ENCODE measurements around the gene PRDM15.

- TF ChIP-seq EZH2 (IDR thresholded peaks at IDR 0.05; ENCODE audit: insufficient read depth, poor library complexity, severe bottlenecking) (no peak), EZH2phosphoT487 (IDR thresholded peaks at IDR 0.05; ENCODE audit: insufficient read depth, low read depth) (no peak)
Observed at GRCh38 chr21:41854426-41854995, 24.6 kb downstream of the PRDM15 start.
